ENCODE results near the gene MFNG. TPM values are rescaled to one million over a fixed set of nuclear protein-coding genes. Genes with fewer than 3 reads are reported as not detected.

MFNG gene
- total and polyA plus RNA-seq, 4 donors: 14.3 to 46.7 (median 31.0) TPM

DNA sequence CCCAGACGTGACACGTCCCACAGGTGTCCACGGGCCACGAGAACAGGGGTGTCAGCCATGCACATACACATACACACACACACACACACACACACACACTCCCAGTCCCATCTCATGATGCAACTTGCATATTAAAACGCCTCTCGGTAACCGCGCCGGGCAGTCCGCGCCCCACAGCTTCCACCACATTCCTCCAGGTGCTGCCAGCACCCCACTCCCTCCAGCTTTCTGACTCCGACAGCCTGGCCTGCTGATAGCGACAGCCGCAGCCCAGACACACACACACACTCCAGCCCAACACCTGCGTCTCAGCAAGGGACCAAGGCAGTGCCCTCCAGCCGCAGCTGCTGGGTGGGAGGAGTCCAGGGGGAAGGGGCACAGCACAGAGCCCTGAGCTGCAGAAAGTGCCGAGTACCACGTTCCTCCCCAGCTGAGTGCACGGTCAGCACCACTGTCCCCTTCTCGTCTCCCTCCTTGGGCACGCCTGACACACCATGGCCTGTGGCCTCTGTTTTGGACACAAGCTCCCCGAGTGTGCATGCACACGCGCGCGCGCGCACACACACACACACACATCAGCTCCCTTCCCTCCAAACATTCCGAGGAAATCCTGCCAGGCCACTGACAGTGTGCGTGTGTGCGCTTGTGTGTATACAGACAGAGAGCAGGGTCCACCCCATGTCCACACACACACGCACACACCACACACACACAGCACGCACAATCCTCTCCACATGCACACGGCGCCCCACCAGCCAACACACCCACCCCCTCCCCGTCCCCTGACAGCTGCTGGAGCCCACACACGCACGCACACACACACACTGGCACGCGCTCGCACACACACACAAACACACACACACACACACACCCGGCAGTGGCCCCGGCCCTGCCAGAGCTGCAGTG is 60.1 kb downstream of the MFNG start:
- H3K9ac ChIP-seq (ENCODE audit: insufficient read depth in 1 of 2, low read length in 2 of 2): no peak overlapping the region
- no peak overlapping the region for H3K27ac ChIP-seq (ENCODE audit: low read depth in 1 of 2, low read length in 1 of 2)
- H3K4me3 ChIP-seq: no peak overlapping the region
- TF ChIP-seq, protein P1, sequence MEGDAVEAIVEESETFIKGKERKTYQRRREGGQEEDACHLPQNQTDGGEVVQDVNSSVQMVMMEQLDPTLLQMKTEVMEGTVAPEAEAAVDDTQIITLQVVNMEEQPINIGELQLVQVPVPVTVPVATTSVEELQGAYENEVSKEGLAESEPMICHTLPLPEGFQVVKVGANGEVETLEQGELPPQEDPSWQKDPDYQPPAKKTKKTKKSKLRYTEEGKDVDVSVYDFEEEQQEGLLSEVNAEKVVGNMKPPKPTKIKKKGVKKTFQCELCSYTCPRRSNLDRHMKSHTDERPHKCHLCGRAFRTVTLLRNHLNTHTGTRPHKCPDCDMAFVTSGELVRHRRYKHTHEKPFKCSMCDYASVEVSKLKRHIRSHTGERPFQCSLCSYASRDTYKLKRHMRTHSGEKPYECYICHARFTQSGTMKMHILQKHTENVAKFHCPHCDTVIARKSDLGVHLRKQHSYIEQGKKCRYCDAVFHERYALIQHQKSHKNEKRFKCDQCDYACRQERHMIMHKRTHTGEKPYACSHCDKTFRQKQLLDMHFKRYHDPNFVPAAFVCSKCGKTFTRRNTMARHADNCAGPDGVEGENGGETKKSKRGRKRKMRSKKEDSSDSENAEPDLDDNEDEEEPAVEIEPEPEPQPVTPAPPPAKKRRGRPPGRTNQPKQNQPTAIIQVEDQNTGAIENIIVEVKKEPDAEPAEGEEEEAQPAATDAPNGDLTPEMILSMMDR (IDR thresholded peaks at IDR 0.05; ENCODE audit: control extremely low read depth, extremely low read depth): no peak
- H3K36me3 ChIP-seq (ENCODE audit: control insufficient read depth in 4 of 4, insufficient read depth in 4 of 4, low read length in 4 of 4): no peaks in the 10 kb centered on the region
- DNase-seq (peak; percentile 40 to 66 (median 63)), ATAC-seq (ENCODE audit: insufficient read depth, low FRiP score) (no peak)
- H3K4me1 ChIP-seq (ENCODE audit: control insufficient read depth in 5 of 5, insufficient read depth in 5 of 5, low read length in 5 of 5): peaks cover 0 to 14% (median 9%) of the 10 kb centered on the region in 5 donors
- H3K9me3 ChIP-seq (ENCODE audit: control insufficient read depth in 4 of 4, insufficient read depth in 3 of 4, low read length in 3 of 4): no peaks in the 10 kb centered on the region
- peaks cover 4 to 53% (median 48%) of the 10 kb centered on the region in 3 donors for H3K27me3 ChIP-seq (ENCODE audit: control insufficient read depth in 3 of 3, insufficient read depth in 3 of 3, low read length in 2 of 3)
- 24 to 42% methylated on average over 41 to 43 of the region's 43 CpGs for WGBS, 2 donors

DNA sequence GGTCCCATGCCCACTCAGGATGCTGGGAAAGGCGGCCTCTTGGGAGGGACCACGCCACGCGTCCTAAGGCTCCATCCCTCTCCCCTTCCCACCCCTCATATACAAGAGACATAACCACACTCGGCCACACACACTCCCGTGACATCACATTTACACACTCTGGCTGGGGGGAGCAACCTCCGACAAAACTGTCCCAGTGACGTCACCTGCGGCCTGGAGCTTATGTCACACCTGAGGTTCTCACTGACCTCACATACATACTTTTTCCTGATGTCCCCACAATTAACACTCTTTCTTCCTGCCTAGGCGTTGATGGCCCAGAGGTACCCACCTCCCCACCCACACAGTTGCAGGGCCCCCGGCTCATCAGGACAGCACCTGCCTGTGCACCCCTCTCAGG is 60.8 kb downstream of the MFNG start:
- peaks cover 0 to under 1% (median 0%) of the 10 kb centered on the region in 4 donors for H3K9me3 ChIP-seq (ENCODE audit: control insufficient read depth in 4 of 4, insufficient read depth in 3 of 4, low read length in 3 of 4)
- no peak for DNase-seq
- TF ChIP-seq, protein P1 (IDR thresholded peaks at IDR 0.05; ENCODE audit: control extremely low read depth, extremely low read depth): no peak

DNA sequence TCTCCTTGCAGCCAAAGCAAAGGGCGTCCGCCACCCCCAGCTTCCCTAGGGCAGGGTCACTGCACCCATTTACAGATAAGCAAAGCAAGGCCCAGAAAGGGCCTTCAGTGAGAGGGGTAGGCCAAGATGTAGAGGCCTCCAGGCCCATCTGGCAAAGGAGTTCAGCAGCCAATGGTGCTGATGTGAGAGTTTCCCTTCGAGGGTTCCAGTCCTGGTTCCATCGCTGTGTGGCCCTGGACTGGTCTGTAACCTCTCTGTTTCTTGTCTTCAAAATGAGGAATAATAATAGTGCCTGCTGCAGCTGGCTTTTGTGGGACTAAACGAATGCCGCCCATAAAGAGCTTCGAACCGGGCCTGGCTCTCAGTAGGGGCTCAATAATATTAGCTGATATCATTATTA is 62.9 kb downstream of the MFNG start:
- ATAC-seq (ENCODE audit: insufficient read depth, low FRiP score) (no peak), DNase-seq (no peak)
- no peak overlapping the region for H3K9ac ChIP-seq (ENCODE audit: insufficient read depth in 1 of 2, low read length in 2 of 2)
- H3K27ac ChIP-seq (ENCODE audit: low read depth in 1 of 2, low read length in 1 of 2): no peak overlapping the region
- H3K27me3 ChIP-seq (ENCODE audit: control insufficient read depth in 3 of 3, insufficient read depth in 3 of 3, low read length in 2 of 3): peaks cover 12 to 64% (median 51%) of the 10 kb centered on the region in 3 donors
- H3K4me1 ChIP-seq (ENCODE audit: control insufficient read depth in 5 of 5, insufficient read depth in 5 of 5, low read length in 5 of 5): peaks cover 0 to 25% (median 18%) of the 10 kb centered on the region in 5 donors
- H3K9me3 ChIP-seq (ENCODE audit: control insufficient read depth in 4 of 4, insufficient read depth in 3 of 4, low read length in 3 of 4): peaks cover 0 to 2% (median 0%) of the 10 kb centered on the region in 4 donors
- TF ChIP-seq, protein P1 (IDR thresholded peaks at IDR 0.05; ENCODE audit: control extremely low read depth, extremely low read depth): no peak
- whole genome bisulfite sequencing, 2 donors: 94 to 96% methylated on average over 8 of the region's 8 CpGs
- no peak overlapping the region for H3K4me3 ChIP-seq
- H3K36me3 ChIP-seq (ENCODE audit: control insufficient read depth in 4 of 4, insufficient read depth in 4 of 4, low read length in 4 of 4): no peaks in the 10 kb centered on the region

More for the DNA sequence above, 60.8 kb downstream of the MFNG start:
- no peaks in the 10 kb centered on the region for H3K36me3 ChIP-seq (ENCODE audit: control insufficient read depth in 4 of 4, insufficient read depth in 4 of 4, low read length in 4 of 4)
- peaks cover 0 to 15% (median 11%) of the 10 kb centered on the region in 5 donors for H3K4me1 ChIP-seq (ENCODE audit: control insufficient read depth in 5 of 5, insufficient read depth in 5 of 5, low read length in 5 of 5)
- peaks cover 4 to 59% (median 55%) of the 10 kb centered on the region in 3 donors for H3K27me3 ChIP-seq (ENCODE audit: control insufficient read depth in 3 of 3, insufficient read depth in 3 of 3, low read length in 2 of 3)
- 85 to 89% methylated on average over 11 of the region's 11 CpGs for WGBS, 2 donors
- no peak overlapping the region for H3K27ac ChIP-seq (ENCODE audit: low read depth in 1 of 2, low read length in 1 of 2)
- H3K9ac ChIP-seq (ENCODE audit: insufficient read depth in 1 of 2, low read length in 2 of 2): no peak overlapping the region
- no peak overlapping the region for H3K4me3 ChIP-seq
- ATAC-seq (ENCODE audit: insufficient read depth, low FRiP score): no peak

Data from lung (tissue), 12 donors.